WI38 (cell line): ENCODE measurements around the gene TEX19.

Experiments
- H3K4me3 ChIP-seq: 2 replicates; pipeline ENCODE4 v1.5.1; 2011; ENCODE audit warnings: low read depth, mild to moderate bottlenecking, control low read depth, low read length
- TF ChIP-seq, protein P1 (sequence below): IDR thresholded peaks from 2 replicates; pipeline ENCODE4 v1.5.1; 2012; ENCODE audit warnings: low read depth, mild to moderate bottlenecking, control low read depth, low read length

Gene TEX19

DNA sequence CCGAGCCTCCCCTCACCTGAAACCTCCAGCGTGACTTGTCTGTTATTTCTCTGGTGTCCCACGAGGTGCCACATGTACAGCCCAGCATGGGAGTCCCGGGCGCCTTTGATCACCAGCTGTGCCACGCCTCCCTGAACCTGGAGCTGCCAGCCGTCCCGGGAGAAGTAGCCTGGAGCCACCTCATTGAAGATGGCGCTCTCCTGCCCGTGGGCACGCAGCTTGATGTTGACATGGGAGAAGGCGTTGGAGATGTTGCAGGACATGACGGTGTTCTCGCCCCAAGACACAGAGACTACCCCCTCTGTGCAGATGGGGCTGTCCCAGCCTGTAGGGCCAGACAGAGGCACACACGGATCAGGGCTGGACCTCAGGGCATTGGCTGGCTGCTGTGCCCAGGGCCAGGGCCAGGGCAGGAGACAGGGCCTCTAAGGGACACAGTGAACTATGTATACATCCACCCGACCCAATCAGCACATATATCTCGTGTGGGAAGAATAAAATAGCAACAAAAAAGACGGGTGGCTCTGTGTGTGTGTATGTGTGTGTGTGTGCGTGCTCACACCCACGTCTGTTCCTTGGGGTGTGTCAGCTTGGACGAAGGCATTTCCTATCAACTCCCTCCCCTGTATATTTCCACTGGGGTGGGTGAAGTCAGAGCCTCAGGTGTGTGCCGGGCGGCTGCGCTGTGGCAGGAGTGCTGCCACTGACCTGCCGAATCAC, 34.3 kb upstream of the TEX19 start:
- TF ChIP-seq, protein P1, sequence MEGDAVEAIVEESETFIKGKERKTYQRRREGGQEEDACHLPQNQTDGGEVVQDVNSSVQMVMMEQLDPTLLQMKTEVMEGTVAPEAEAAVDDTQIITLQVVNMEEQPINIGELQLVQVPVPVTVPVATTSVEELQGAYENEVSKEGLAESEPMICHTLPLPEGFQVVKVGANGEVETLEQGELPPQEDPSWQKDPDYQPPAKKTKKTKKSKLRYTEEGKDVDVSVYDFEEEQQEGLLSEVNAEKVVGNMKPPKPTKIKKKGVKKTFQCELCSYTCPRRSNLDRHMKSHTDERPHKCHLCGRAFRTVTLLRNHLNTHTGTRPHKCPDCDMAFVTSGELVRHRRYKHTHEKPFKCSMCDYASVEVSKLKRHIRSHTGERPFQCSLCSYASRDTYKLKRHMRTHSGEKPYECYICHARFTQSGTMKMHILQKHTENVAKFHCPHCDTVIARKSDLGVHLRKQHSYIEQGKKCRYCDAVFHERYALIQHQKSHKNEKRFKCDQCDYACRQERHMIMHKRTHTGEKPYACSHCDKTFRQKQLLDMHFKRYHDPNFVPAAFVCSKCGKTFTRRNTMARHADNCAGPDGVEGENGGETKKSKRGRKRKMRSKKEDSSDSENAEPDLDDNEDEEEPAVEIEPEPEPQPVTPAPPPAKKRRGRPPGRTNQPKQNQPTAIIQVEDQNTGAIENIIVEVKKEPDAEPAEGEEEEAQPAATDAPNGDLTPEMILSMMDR: no peak
- no peak overlapping the region for H3K4me3 ChIP-seq

DNA sequence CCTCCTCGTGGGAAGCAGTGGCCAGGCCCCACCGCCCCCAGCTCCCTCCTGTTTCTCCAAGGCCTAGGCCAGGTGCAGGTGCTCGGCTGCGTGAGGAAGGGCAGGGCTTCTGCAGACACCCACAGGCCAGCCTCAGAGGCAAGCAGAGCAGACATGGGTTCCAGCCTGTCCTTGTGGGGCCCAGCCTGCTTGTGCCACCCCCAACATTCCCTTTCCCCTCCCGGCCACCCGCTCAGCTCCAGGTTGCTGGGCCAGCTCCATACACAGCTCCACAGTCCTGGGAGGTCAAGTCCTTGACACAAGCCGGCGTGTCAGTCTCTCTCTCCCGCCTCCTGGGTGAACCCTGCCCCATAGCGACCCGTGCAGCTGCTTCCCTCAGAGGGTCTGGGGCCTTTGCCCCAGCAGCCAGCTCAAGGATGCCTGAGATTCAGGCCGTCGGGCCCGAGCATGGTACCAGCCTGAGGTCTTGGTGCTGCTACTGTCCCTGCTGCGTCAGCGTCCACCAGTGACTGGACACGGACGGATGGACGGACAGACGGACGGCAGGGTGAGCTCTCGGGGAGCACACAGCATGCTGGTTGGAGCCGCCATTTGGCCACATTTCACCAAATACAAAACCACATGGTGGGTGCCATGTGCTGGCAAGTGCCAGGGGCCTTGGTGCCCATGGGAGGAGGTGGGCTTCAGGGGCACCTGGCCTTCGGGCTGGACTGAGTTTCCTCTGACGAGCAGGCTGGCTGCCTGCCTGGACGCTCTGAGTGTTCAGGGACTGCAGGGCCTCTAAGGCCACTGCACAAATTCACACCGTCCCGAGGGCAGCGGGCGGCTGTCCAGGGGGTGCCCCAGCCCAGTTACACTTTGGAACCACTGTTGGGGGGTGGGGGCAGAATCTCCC, 33.5 kb upstream of the TEX19 start:
- TF ChIP-seq, protein P1: no peak
- H3K4me3 ChIP-seq: no peak overlapping the region

DNA sequence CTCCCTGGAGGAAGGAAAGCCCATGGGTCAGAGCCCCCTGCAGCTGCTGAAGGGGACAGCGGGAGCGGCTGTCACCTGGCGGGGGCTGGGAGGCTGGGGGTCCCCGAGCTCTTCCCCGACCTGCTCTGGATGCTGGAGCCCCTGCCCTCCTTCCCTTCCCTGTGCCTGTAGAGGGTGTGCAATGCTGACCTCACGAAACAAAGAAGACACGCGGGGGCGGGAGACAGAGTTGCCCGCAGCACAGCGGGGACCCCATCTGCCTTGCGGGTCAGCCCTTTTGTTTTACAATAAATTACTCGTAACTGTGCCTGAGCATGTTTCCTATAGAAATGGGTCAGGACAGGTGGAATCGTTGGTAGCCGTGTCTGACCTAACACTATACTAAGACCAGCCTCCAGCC, 31.8 kb upstream of the TEX19 start:
- H3K4me3 ChIP-seq: no peak overlapping the region
- TF ChIP-seq, protein P1: no peak

DNA sequence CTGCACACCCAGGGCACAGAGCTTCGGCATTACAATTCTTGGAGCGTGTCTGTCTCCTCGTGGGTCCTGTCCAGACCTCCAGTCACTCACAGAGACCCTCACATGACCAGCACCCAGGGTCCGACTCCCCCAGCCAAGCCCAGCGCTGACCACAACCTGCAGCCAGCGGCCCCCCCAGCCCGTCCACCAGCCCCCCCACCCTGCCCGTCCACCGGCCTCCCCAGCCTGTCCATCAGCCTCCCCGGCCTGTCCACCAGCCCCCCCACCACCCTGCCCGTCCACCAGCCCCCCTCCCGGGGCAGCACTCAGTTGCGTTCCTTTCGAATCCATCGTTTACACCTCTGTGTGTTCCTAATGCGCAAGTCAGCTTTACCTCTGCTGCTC, 31.3 kb upstream of the TEX19 start:
- TF ChIP-seq, protein P1: no peak

DNA sequence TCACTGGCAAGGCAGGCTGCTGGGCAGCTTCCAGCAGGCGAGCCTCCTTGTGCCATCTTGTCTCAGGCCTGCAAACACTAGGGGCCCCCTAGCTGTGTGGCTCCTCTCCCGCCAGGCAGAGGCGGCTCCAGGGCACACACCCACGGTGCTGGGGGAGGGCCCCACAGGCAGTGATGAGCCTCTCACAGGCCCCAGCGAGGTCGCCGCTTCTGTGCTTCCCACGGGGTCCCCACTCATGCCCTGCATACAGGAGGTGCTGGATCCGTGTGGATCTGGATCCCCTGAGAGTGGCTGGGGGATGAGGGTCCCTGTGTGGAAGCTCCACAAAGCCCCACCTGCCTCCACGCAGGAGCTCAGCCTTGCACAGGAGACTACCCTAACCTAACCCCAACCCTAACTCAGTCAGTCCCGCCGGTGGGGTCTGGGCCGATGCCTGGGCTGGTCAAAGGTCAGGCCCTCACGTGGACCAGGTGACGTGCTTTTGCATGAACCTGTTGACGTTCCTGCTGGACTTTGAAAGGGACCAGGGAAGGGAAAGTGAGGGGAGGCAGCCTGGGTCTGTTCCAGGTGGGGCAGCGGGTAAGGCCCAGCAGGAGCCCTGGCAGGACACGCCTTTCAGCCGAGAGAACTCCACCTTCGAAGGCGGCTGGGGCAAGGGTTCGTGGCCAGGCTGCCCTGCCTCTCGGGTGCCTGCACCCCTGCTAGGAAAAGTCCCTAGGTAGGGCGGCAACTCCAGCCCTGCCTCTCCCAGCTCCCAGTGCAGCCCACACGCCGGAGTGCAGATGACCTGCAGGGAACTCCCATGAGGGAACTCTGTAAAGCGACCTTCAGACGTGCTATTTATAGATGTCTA, 30.7 kb upstream of the TEX19 start:
- no peak overlapping the region for H3K4me3 ChIP-seq
- TF ChIP-seq, protein P1: no peak

More for the DNA sequence above, 31.3 kb upstream of the TEX19 start:
- no peak overlapping the region for H3K4me3 ChIP-seq

DNA sequence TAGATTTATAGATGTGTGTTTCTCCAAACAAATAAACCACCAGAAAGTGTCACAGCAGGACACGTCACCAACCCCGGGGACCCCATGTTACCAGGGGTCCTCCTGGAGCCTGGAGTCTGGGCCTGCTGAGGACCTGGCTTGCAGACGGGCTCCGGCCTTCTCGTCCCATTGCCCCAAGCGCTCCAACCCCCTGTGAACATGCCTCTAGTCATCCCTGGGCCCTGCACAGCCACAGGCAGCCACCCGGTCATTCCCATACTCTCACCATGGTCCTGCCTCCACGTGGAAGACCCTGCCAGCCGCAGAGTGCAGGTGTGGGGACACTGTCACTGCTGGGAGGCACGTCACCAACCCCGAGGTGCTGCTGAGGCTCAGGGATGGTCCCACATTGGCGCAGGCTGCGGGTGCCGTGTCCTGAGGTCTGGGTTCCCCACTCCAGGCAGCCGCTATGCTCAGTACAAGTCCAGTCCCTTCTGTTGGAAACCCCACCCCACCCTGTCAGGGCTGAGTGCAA, 30.0 kb upstream of the TEX19 start:
- TF ChIP-seq, protein P1: no peak
- H3K4me3 ChIP-seq: no peak overlapping the region
